Measurements from ENCODE around the gene LCN2.
"Not testable (repeated sequence)": the region's sequence is repeated elsewhere in the genome, so short reads cannot be mapped to it uniquely, and the experiment has no call there.

- peak; percentile 67 for TF ChIP-seq CTCF (conservative IDR thresholded peaks at IDR 0.05)
- TF ChIP-seq EZH2 (IDR thresholded peaks at IDR 0.05; ENCODE audit: low read depth) = not testable (repeated sequence)
These were observed 19.2 kb upstream of the LCN2 start for GRCh38 chr9:128129976-128130590.

All from PC-9 (cell line).